Measurements from ENCODE around the gene RWDD2A.

Gene RWDD2A

DNA sequence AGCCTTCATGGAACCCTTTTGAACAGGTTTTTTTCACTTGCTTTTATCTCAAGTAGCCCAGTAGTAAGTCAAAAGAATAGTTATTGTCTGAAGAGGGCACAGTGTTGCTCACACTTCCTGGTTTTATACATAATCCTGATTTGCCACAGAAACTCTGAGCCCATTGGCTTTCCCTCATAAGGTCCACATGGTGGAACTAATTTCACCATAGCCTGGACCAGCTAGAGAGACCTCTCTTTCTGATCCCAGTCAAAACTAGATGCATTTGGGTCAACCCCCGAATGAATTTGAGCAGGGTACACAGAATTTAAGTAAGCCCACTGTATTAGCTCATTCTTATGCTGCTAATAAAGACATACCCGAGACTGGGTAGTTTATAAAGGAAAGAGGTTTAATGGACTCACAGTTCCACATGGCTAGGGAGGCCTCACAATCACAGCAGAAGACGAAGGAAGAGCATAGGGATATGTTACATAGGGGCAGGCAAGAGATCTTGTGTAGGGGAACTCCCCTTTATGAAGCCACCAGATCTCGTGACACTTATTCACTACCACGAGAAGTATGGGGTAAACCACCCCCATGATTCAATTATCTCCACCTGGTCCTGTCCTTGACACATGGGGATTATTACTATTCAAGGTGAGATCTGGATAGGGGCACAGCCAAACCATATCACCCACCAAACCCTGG, 6.2 kb downstream of the RWDD2A start:
- DNase-seq = no peak

DNA sequence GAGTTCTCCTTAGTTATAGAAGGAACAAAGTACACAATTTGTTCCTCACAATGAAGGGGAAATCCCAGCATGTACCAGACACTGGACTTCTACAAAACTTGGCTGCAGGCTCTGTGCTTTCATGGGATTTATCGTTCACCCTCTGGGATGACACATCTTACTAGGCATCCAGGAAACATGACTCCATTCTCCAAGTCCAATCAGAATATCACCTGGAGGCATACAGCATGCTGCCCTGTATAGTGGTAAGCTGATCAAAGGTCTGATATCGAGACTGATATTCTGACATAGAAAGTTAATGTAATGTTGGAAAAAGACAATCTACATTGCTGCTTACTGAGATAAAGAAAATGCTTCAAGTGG, 6.7 kb downstream of the RWDD2A start:
- DNase-seq = no peak

DNA sequence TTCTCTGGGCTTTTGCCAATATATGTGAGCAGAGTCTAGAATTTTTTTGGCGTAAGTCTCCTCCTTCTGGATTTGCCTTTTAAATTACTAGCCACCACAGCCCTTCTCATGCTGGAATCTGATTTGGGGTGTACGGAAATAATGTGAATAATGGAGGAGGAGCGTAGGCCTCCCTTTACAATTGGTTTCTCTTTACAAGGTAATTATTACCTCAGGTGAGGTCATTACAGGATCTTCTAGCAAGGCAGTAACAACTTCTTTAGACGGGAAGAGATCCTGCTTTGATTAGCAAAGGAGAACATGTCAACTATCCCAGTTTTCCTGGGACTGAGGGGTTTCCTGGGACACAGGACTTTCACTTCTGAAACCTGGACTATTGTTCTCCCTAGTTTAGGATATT, 8.9 kb downstream of the RWDD2A start:
- no peak for DNase-seq

DNA sequence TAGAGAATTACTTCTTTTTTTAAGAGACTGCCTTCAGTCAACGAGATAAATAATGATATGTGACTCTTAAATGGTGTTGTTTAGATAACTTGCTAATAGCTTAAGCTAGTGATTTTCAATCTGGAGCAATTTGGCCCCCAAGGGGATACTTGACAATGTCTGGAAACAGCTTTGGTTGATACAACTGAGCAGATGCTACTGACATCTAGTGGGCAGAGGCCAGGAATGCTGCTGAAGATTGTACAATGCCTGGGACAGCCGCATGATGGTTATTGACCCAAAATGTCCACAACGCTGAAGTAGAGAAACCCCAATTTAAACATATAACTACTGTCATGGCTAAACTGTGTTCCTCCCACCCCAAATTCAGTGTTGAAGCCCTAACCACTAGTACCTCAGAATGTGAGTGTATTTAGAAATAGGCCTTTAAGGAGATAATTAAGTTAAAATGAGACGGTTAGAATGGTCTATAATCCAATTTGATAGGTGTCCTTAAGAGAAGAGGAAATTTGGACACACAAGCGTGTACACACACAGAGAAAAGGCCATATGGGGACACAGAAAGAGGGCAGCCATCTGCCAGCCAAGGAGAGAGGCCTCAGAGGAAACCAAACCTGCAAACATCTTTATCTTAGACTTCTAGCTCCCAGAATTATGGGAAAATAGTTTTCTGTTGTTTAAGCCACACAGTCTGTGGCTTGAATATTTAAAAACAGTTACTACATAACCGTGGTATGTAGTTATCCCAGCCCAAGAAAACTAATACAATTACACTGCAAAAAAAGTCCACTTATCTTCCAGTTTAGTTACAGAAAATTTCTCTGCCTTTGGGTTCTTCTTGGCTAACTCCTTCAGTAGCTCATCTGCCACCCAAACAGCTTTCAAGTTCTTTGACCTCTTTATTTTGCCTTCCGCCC, 22.2 kb downstream of the RWDD2A start:
- DNase-seq = peak; percentile 10

- DNase-seq = no peak
Measured at GRCh38 chr6:83216806-83217205, 23.6 kb downstream of the RWDD2A start.

DNA sequence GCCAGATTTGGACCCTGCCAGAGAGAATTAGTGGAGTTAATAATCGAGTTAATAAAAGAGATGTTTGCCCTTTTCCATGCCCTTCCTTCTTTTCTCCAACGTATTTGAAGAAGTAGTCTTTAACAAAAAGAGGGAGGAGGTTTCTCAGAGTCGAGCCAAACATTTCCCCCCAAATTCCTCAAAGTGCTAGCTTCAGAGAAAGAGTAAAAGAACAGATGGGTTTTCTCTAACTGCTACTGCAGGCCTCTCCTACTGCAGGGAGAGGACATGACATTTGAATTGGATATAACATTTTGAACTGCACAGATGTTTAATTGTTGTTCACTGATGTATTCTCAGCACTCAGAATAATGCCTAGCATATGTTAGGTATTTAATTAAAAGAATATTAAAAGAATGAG, 25.5 kb downstream of the RWDD2A start:
- DNase-seq = no peak

DNA sequence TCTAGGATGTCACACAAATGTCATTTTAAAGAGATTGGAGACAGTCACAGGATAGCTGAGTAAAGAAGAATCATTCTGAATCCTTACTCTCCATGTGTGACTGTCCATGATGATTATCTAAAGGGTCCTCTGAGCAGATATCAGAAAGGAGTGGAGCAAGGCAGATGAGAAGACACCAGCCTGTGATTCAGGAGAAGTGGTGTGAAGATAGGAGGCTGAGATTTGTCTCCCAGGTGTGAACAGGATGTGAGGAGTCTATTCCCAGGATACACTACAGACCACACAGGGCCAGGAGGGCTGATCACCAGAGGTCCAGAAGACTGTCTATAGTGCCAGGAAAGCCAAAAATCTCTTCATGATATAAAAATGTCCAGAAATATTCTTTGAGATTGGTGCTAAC, 27.0 kb downstream of the RWDD2A start:
- no peak for DNase-seq

DNA sequence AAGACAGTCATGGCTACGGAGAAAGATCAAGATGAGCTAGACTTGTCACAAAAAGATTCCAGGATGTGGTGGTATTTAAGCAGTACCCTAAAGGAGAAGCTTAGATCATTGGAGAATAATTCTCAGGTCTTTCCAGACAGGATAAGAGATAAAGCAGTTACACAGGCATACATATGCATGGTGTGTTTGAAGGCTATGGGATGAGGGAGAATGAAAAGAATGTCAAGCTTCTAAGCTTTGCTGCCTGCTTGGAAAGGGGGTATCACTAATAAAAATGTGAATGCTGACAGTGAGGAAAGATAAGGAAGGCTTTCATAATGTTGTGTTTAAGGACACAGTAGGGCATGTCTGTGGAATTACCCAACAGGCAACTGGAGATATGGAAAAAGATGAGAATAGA, 28.1 kb downstream of the RWDD2A start:
- no peak for DNase-seq

DNA sequence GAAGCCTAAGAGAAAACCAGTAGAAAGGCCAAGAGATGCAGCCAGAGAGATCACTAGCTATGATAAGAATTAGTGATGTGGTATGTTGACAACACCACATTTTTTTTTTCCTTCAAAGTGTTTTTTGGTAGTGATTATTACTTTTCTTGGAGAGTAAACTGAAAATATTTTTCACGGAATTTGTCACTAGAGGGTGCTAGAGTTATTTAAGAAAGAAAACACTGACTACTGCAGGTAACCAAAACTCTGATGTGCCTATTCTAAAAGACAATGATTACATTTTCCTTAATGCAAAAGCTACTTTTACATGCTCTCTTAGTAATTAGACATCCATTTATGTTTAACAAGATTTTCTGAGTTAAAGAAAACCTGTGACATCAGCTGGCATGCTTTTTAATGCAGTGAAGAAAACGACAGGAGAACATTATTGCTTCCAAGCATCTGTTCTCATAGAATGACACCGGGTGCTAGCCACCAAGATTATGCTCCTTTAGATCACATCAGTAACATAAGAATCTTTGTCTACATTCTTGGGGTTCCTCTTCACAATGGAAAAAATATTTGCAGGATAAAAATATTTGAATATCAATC, 28.8 kb downstream of the RWDD2A start:
- peak; percentile 2 for DNase-seq

DNA sequence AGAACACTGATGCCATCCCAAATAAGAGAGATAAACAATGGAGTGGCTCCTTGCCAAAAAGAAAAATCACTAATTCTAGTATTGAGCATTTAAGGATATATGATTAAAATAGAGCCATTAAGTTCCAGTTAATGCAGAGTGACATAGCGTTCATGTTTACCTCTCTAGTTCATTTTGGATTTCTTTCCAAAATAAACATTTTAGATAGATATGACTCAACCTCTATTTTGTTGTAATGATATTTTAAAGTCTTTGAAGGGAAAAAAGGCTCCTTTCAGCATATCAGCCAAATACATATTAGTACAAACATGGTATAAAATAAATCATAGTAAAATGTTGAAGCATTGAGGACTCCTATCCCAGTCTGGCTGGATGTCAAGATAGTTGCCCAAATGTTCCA, 33.4 kb downstream of the RWDD2A start:
- no peak for DNase-seq

GRCh38 chr6:83231146-83231545, 38.0 kb downstream of the RWDD2A start:
- no peak for DNase-seq

- no peak for DNase-seq
Measured at GRCh38 chr6:83247471-83247870, 54.3 kb downstream of the RWDD2A start.
